ENCODE measurements around the gene NELFB.

- no peak for TF ChIP-seq CTCF (IDR thresholded peaks at IDR 0.05)
- TF ChIP-seq EP300 (IDR thresholded peaks at IDR 0.05; ENCODE audit: low read depth) = no peak
- no peak for TF ChIP-seq POLR2AphosphoS5 (IDR thresholded peaks at IDR 0.05)
- no peak for TF ChIP-seq POLR2A (IDR thresholded peaks at IDR 0.05)
Observed at GRCh38 chr9:137215196-137215986, 39.7 kb upstream of the NELFB start.

Data from transverse colon (tissue), 4 donors.